Measurements from ENCODE around the gene LRRC8E. TPM values are rescaled to one million over a fixed set of nuclear protein-coding genes. Genes with fewer than 3 reads are reported as not detected.

Gene LRRC8E
- total and polyA plus RNA-seq, 2 of the 8 experiments (the other 6 are each of a cell fraction or from before 2014, with no cell fraction given) = 2.7 to 2.9 TPM

GRCh38 chr19:7863157-7863970 lies 24.9 kb upstream of the LRRC8E start (continued):
- no peak for TF ChIP-seq CTCF (IDR thresholded peaks at IDR 0.05; ENCODE audit: control extremely low read depth in 1 of 3, insufficient read depth in 1 of 3, low read depth in 1 of 3, low read length in 3 of 3)
- no peak for TF ChIP-seq NRF1 (IDR thresholded peaks at IDR 0.05; ENCODE audit: low read depth, low read length)
- TF ChIP-seq TBP (IDR thresholded peaks at IDR 0.05; ENCODE audit: low read depth, low read length) = 0 out of 2 replicates have a peak, but pooled peaks have one; percentile 22
- peak; percentile 74 for TF ChIP-seq MAX (IDR thresholded peaks at IDR 0.05)
- no peak for TF ChIP-seq ATF3 (IDR thresholded peaks at IDR 0.05; ENCODE audit: insufficient read depth, low read depth, low read length)
- peak; percentile 39; the same call in 1 of the 2 replicates for TF ChIP-seq SUZ12 (IDR thresholded peaks at IDR 0.05; ENCODE audit: low read length)
- TF ChIP-seq KDM4A (IDR thresholded peaks at IDR 0.05; ENCODE audit: low read depth, low read length, severe bottlenecking) = peak; percentile 65
- TF ChIP-seq CBX5 (IDR thresholded peaks at IDR 0.05; ENCODE audit: low read depth, low read length) = no peak
- no peak for TF ChIP-seq ASH2L (IDR thresholded peaks at IDR 0.05; ENCODE audit: low read length)

Data from H1 (cell line).